T1000 (cell line): ENCODE results near the gene RAB15.

Experiments used
- DNase-seq: peaks from one replicate; lab custom pipeline; 2025; ENCODE audit warnings: mixed read lengths; lab: John Stamatoyannopoulos, UW

Gene RAB15

GRCh38 chr14:64954491-64955240, 17.5 kb downstream of the RAB15 start:
- DNase-seq, result no peak

- DNase-seq, result no peak
Measured at GRCh38 chr14:64953661-64954060, 18.5 kb downstream of the RAB15 start.

- DNase-seq, result no peak
Measured at GRCh38 chr14:64953310-64953654, 18.9 kb downstream of the RAB15 start.

GRCh38 chr14:64952598-64953309, 19.4 kb downstream of the RAB15 start:
- DNase-seq, result no peak

- DNase-seq, result no peak
Measured at GRCh38 chr14:64951724-64952123, 20.4 kb downstream of the RAB15 start.

GRCh38 chr14:64951291-64951690, 20.8 kb downstream of the RAB15 start:
- DNase-seq, result no peak

- DNase-seq, result no peak
Measured at GRCh38 chr14:64950889-64951288, 21.2 kb downstream of the RAB15 start.

- no peak for DNase-seq
Measured at GRCh38 chr14:64948612-64949210, 23.4 kb downstream of the RAB15 start.

- no peak for DNase-seq
Measured at GRCh38 chr14:64947710-64948611, 24.2 kb downstream of the RAB15 start.

- no peak for DNase-seq
Measured at GRCh38 chr14:64946310-64947045, 25.7 kb downstream of the RAB15 start.

- DNase-seq, result no peak
Measured at GRCh38 chr14:64945431-64946178, 26.5 kb downstream of the RAB15 start.

GRCh38 chr14:64944861-64945260, 27.3 kb downstream of the RAB15 start:
- no peak for DNase-seq

- no peak for DNase-seq
Measured at GRCh38 chr14:64944041-64944440, 28.1 kb downstream of the RAB15 start.

- no peak for DNase-seq
Measured at GRCh38 chr14:64943556-64943955, 28.6 kb downstream of the RAB15 start.

- no peak for DNase-seq
Measured at GRCh38 chr14:64942531-64943111, 29.5 kb downstream of the RAB15 start, which contains the start of gene GPX2. Gene GPX2, minus strand, starts transcription at chr14:64942745. Its CDS starts 19 bp downstream, at chr14:64942726.

GRCh38 chr14:64940336-64940910, 31.7 kb downstream of the RAB15 start:
- DNase-seq, result no peak

GRCh38 chr14:64939817-64940190, 32.3 kb downstream of the RAB15 start:
- DNase-seq, result no peak

- DNase-seq, result no peak
Measured at GRCh38 chr14:64938972-64939816, 32.9 kb downstream of the RAB15 start.

GRCh38 chr14:64937821-64938193, 34.3 kb downstream of the RAB15 start:
- no peak for DNase-seq
